Stimulated activated CD8-positive, alpha-beta memory T cell treated with anti-CD3 and anti-CD28 coated beads, Interleukin-7, amount 100 ng/mL, for 4 hours (primary cell): Measurements from ENCODE around the gene SECISBP2L.

Experiments
- DNase-seq, 2 donors: peaks; one replicate each; pipeline ENCODE4 v3.0.0-alpha.2; 2020; ENCODE audit warnings: low read depth in 2 of 2

Gene SECISBP2L

DNA sequence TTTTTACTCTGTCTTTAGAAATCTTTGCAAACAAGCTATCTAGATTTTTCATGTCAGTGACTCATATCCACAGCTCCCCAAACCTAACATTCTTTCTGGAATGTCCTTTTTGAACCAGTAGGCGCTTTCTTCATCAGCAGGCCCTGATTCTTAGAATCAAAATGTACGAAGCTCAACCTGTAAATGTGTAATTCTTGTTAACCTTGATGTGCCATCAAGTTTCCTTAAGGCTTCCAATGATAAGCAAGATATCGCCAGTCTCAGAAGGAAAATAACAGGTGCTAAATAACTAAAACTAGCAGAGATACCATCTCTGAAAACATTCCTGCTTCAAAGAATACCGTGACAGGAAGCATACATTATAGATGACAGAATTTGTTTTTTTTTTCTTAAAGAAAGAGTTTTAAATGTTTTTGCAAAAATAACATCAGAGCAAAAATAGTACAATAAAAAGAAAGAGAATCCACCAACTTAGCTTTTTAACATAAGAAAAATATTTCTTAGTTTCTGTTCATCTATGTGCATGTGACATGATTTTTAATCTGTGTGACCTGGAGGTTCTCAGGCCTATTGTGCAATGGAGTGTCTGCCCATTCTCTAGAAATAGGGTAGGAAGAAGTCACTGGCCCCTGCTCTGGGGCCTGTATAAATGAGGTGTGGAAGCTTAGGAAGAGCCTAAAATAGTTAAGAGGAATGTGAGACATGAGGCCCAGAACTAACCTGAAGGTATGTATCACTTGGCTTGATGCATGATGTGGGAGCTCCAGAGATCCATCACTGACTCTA is 14.7 kb upstream of the SECISBP2L start:
- no peak for DNase-seq

- no peak for DNase-seq
Observed at GRCh38 chr15:49059491-49059890, 13.2 kb upstream of the SECISBP2L start.

DNA sequence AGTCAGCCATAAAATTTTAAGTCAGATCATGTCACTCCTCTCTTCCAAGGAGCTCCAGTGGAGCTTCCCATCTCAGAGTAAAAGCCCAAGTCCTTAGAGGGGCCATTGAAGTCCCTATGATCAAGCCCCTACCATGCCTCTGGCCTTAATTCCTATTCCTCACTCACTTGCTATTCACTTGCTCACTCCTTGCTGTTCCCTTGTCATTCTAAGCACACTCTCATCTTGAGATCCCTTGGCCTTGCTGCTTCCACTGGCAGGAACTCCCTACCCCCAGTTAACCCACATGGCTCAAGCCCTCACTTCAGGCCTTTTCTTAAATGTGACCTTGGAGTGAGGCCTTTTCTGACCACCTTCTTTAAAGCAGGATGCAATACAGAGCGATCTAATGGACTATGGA is 12.3 kb upstream of the SECISBP2L start:
- DNase-seq: no peak

GRCh38 chr15:49055630-49056029 is 9.4 kb upstream of the SECISBP2L start:
- no peak for DNase-seq

GRCh38 chr15:49052662-49053061 is 6.4 kb upstream of the SECISBP2L start:
- no peak for DNase-seq

- DNase-seq: no peak
Observed at GRCh38 chr15:49047456-49047855, 1.2 kb upstream of the SECISBP2L start.

GRCh38 chr15:49045751-49046219 is 461 bp downstream of the SECISBP2L start:
- no peak for DNase-seq

DNA sequence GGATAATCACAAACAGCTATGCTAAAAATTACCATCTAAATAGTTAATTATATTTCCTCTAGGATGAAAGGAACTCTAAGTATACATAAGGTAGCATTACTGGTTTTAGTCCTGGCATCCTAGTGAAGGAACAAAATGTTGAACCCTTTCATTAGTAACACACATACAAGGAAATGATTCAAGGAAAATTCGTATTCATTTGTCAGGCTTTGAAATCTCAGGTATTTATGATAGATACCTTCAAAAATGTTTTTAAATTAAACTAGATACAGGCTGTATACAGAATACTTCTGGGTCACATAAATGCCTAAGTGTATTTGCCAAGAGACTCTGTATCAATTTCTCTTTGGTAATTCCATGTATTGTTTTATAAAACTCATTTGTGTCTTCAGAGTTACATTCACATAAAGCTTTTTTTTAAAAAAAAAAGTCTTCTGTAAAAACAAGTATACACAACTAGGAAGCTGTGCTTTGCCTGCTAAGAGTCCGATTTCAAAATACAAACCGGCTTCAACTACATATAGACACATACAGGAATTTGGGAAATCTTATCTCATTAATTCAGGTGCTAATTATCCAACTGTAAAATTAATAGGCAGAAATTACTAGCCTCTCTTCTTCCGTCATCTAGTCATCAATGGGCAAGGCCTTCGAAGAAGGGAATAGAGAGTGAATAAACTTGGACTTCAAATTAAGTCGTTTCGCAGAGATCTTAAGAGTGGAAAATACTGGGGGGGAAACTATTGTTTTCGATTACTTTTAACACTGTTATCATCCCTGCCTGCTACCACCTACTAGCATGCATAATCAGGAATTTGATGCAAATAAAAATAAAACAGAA is 1.3 kb downstream of the SECISBP2L start:
- DNase-seq: no peak

GRCh38 chr15:49044002-49044401 is 2.2 kb downstream of the SECISBP2L start:
- DNase-seq: no peak

GRCh38 chr15:49042165-49042564 is 4.1 kb downstream of the SECISBP2L start:
- DNase-seq: no peak

GRCh38 chr15:49041426-49041825 is 4.8 kb downstream of the SECISBP2L start:
- no peak for DNase-seq

GRCh38 chr15:49040151-49040550 is 6.1 kb downstream of the SECISBP2L start:
- DNase-seq: no peak

DNA sequence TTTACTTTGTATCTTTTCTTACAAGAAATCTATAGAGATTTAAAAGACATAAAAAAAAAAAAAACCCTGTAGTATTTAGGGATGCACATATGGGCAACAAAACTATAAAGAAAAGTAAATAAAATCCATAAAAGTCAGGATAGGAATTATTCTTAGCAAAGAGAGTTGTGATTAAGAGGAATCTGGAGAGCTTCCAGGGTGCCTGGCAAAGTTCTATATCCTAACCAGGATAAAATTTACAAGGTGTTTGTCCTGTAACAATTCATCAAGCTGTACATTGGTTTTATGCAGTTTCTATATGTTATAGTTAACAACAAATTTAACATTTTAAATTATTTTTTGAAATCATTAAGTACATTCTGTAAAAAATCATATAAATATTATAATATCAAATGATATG is 7.9 kb downstream of the SECISBP2L start:
- no peak for DNase-seq

DNA sequence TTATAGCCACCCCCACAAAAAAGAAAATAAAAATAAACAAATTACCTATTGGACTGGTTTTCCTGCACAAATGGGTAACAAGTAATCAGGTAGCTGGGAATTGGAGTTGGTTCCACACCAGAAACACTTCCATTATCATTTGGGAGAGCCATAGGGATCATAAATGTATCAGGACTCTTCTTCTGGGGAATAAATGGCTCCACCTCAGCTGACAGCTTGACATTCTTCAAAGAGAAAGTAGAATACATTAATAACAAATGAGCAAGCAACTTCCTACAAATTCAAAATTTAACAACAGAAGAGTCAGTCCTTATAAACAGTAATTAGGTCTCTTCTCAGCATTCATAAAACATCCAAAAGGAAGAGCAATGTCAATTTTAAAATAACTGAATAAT is 8.7 kb downstream of the SECISBP2L start:
- DNase-seq: no peak

GRCh38 chr15:49036650-49037545 is 9.3 kb downstream of the SECISBP2L start:
- no peak for DNase-seq

GRCh38 chr15:49035825-49036224 is 10.4 kb downstream of the SECISBP2L start:
- no peak for DNase-seq

DNA sequence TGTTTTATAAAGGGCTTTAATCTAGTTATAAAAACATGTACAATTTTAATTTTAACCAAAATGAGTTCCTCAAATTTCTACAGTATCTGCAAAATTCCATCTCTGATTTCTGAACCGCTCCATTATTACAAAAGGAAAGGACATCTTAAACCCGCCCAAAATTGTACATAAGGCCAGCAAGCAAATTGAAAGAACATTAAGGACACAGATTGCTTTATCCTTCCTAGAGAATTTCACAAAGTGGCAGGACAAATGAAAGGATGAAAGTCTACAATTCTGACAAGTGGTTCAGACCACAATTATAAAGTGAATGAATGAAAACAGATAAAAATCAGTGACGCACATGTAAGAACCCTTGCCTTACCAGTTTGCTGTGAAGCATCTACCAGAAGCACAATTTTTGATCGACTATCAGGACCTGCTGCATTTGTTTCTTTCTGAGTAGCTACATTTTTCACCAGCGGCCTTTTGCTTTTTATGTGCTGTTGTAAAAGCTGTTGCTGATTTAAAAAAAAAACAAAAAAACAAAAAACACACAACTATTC is 13.6 kb downstream of the SECISBP2L start:
- DNase-seq: no peak

DNA sequence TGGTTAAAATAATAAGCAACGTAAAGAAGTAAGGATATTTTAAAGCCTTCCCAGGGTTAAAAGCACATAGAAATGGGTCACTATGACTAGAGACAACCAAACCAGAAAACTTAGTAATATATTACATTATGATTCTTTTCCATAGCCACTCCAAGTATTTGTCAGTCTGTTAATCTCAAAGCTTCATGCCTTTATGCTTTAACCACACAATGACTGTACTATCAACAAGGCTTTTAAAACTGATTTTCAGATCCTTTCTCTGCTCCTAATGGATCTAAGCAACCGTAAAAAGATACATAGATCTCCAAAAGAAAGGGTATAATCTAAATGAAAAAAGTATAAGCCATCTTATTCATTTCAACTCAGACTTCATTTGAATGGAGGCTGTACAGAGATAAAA is 14.4 kb downstream of the SECISBP2L start:
- DNase-seq: no peak

GRCh38 chr15:49026700-49027099 is 19.5 kb downstream of the SECISBP2L start:
- DNase-seq: no peak

DNA sequence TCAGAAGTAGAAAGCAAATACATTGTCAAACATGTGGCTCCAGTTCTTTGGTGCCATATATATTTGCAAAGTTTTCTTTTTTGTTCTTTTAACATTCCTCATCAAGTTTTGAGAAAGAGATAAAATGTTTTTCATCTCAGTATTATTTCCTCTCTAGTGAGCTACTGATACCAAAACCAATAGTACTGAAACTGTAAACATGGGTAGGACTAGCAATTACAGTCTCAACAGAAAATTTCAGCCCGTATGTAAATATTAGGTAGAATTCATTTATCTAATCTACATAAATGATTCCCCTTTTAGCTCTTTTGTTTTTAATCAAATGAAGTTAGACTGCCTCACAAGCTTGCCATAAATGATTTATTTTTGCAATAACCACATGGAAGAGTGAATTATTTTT is 21.4 kb downstream of the SECISBP2L start:
- no peak for DNase-seq

GRCh38 chr15:49023354-49023753 is 22.9 kb downstream of the SECISBP2L start:
- no peak for DNase-seq

GRCh38 chr15:49015896-49016295 is 30.4 kb downstream of the SECISBP2L start:
- DNase-seq: no peak
